HCT116 (cell line): ENCODE measurements around the gene FBXL16.

Source experiments
- ATF3 ChIP-seq: IDR thresholded peaks from 2 replicates; pipeline ENCODE4 v1.6.1; 2012
- CTCF ChIP-seq, 3 experiments: fragments of 200-600 bp in 1 of 3; sonication (generic) in 1 of 3; IDR thresholded peaks in 2 of 3; conservative IDR thresholded peaks in 1 of 3; 2 replicates each; pipeline ENCODE4 v1.5.1; 2012 to 2017; ENCODE audit warnings: low read depth in 2 of 3, low read length in 2 of 3, antibody characterized with exemption in 1 of 3, borderline replicate concordance in 1 of 3, control low read depth in 1 of 3, mild to moderate bottlenecking in 1 of 3, mixed read lengths in 1 of 3, mixed run types in 1 of 3, moderate library complexity in 1 of 3; ENCODE audit not compliant: insufficient read depth in 1 of 3
- EZH2 ChIP-seq: fragments of 200-600 bp; sonication (generic); IDR thresholded peaks from 2 replicates; pipeline ENCODE4 v1.6.1; 2017; ENCODE audit warnings: antibody characterized with exemption, mixed run types
- EZH2phosphoT487 ChIP-seq: fragments of 200-600 bp; IDR thresholded peaks from 2 replicates; pipeline ENCODE4 v1.6.1; 2018; ENCODE audit warnings: antibody characterized with exemption, borderline replicate concordance
- JUND ChIP-seq: IDR thresholded peaks from 2 replicates; pipeline ENCODE4 v1.6.1; 2012
- POLR2A ChIP-seq: IDR thresholded peaks from 2 replicates; pipeline ENCODE4 v1.7.0; 2011; ENCODE audit warnings: borderline replicate concordance; ENCODE audit not compliant: insufficient read depth, insufficient read length; ENCODE audit errors: extremely low read depth
- POLR2AphosphoS5 ChIP-seq: IDR thresholded peaks from 2 replicates; pipeline ENCODE4 v1.6.1; 2011; ENCODE audit warnings: mild to moderate bottlenecking, low read depth, low read length, moderate library complexity
- SRF ChIP-seq: IDR thresholded peaks from 2 replicates; pipeline ENCODE4 v1.6.1; 2012; ENCODE audit warnings: low read depth
- TCF7L2 ChIP-seq: IDR thresholded peaks from 2 replicates; pipeline ENCODE4 v1.7.0; 2011; ENCODE audit warnings: borderline replicate concordance, inconsistent platforms; ENCODE audit not compliant: insufficient read depth, insufficient read length; ENCODE audit errors: extremely low read depth
- ZNF274 ChIP-seq: fragments of 200-500 bp; sonication (Bioruptor generic); IDR thresholded peaks from 2 replicates; pipeline ENCODE4 v1.6.1; 2014; ENCODE audit warnings: mild to moderate bottlenecking, low read depth, low read length, inconsistent platforms

DNA sequence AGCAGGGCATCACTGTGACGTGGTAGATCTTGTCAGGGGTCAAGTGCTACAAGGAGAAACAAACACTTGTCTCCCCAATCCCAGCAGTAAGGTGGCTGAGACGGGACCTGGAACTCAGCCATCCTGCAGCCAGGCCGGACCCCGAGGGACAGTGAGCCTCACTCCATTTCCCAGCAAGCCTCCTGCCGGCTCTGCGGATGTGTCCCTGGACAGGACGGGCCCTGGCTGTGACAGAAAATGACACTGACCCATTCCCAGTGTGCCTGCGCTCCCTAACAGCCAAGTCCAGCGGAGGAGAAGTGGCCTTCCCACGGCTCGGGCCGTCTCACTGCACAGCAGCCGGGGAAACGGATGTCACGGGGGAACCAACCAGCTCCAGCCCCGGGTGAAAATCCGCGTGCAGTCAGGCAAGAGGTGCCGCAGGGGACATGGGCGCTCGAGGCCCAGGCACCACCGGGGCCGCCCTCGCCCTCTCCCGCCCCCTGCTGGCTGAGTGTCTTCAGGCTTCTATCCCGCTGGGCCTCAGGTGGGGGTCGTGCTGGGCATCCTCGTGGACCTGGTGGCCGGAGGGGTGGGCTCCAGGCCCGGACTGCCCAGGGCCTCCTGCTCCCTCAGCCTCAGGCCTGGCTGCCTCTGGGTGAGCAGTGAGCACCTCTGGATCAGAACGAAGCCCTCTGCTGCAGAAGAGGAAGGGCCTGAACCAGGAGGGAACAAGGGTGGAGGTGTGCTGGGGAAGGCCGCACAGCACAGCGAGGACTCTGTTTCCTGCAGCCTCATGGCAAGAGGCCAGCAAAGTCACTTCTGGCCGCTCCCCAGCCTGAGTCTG is 28.0 kb upstream of the FBXL16 start:
- no peak for TF ChIP-seq EZH2
- no peak for TF ChIP-seq POLR2A
- TF ChIP-seq JUND: no peak
- no peak for TF ChIP-seq EZH2phosphoT487
- no peak for TF ChIP-seq ATF3
- no peak for TF ChIP-seq ZNF274
- peak in 2 of 3 experiments; percentile 40 to 48; a peak in 4 of 6 replicates for TF ChIP-seq CTCF (IDR thresholded peaks at IDR 0.05 in 2 of 3, conservative IDR thresholded peaks at IDR 0.05 in 1 of 3; ENCODE audit: borderline replicate concordance in 1 of 3, insufficient read depth in 1 of 3, low read depth in 2 of 3, low read length in 2 of 3)
- no peak for TF ChIP-seq POLR2AphosphoS5
- no peak for TF ChIP-seq TCF7L2
- no peak for TF ChIP-seq SRF
